Breast epithelium (tissue), 3 donors: ENCODE data around the gene ELMO1.

ENCODE experiments used
- CTCF ChIP-seq, 3 donors: fragments of 450-650 bp; IDR thresholded peaks; one replicate each; pipeline ENCODE4 v1.5.1; 2016 to 2017; ENCODE audit warnings: antibody characterized with exemption in 3 of 3, mild to moderate bottlenecking in 3 of 3, moderate library complexity in 3 of 3
- POLR2AphosphoS5 ChIP-seq, 3 donors: sonication (generic); formaldehyde crosslinking; IDR thresholded peaks; one replicate each; pipeline ENCODE4 v1.6.1; 2017; ENCODE audit warnings: antibody characterized with exemption in 3 of 3

- TF ChIP-seq CTCF (IDR thresholded peaks at IDR 0.05) (no peak), POLR2AphosphoS5 (IDR thresholded peaks at IDR 0.05) (no peak)
Measured at GRCh38 chr7:37068038-37068437, 380.6 kb downstream of the ELMO1 start.
